Endothelial cell of umbilical vein (primary cell): ENCODE results near the gene PTPRD. TPM values are rescaled to one million over a fixed set of nuclear protein-coding genes. Genes with fewer than 3 reads are reported as not detected.

Experiments used
- BruUV-seq: library from RNA; stranded (reverse); fragments of 400-500 nt; replicated peaks from 2 replicates; lab custom pipeline; 2021; lab: Mats Ljungman, UMichigan
- CTCF ChIA-PET: fragments of 300-600, 350-600 bp; sonication (Branson Sonifier 250); formaldehyde crosslinking; loops from one replicate; lab custom pipeline; 2021; ENCODE audit warnings: antibody characterized with exemption, inconsistent platforms; lab: Charles Lee
- POLR2A ChIA-PET: fragments of 300-600, 350-600 bp; sonication (Branson Sonifier 250); formaldehyde crosslinking; loops from one replicate; lab custom pipeline; 2021; ENCODE audit warnings: antibody characterized with exemption, inconsistent platforms; lab: Charles Lee
- DNase-seq: peaks from one replicate; pipeline ENCODE4 v3.0.0-alpha.2; 2011; ENCODE audit warnings: low read depth, low spot score
- FAIRE-seq: peaks from 2 replicates; lab custom pipeline; 2011; peaks lifted over from hg19 to GRCh38; lab: Jason Lieb, UNC
- H2AFZ ChIP-seq: 2 replicates; pipeline ENCODE4 v1.6.0; 2012; ENCODE audit warnings: low read depth, low read length, control low read depth, inconsistent platforms
- H3K27ac ChIP-seq: 2 replicates; pipeline ENCODE4 v1.5.1; 2011; ENCODE audit warnings: low read depth, mild to moderate bottlenecking, control low read depth, low read length, moderate library complexity; ENCODE audit not compliant: insufficient read depth
- H3K27me3 ChIP-seq, 2 experiments: 2 replicates each; pipeline versions ENCODE4 v1.6.0 to v1.6.1; 2011; ENCODE audit warnings: low read length in 2 of 2, mixed read lengths in 1 of 2; ENCODE audit not compliant: control insufficient read depth in 2 of 2, insufficient read depth in 2 of 2
- H3K36me3 ChIP-seq, 2 experiments: 2 replicates in 1 of 2; 3 replicates in 1 of 2; pipeline ENCODE4 v1.5.1; 2011; ENCODE audit warnings: low read length in 2 of 2, mild to moderate bottlenecking in 1 of 2, moderate library complexity in 1 of 2; ENCODE audit not compliant: control insufficient read depth in 2 of 2, insufficient read depth in 2 of 2; ENCODE audit errors: extremely low read depth in 1 of 2
- H3K4me1 ChIP-seq: 3 replicates; pipeline ENCODE4 v1.5.1; 2011; ENCODE audit warnings: mild to moderate bottlenecking, low read length; ENCODE audit not compliant: control insufficient read depth, insufficient read depth; ENCODE audit errors: extremely low read depth
- H3K4me2 ChIP-seq: 2 replicates; pipeline ENCODE4 v1.6.1; 2011; ENCODE audit warnings: low read length, control low read depth, mixed read lengths; ENCODE audit not compliant: insufficient read depth
- H3K4me3 ChIP-seq, 3 experiments: fragments of 200-600 bp in 1 of 3; sonication (generic), shearing (Covaris generic) in 1 of 3; replicated peaks in 1 of 3; 2 replicates each; pipeline ENCODE4 v1.5.1; 2011 to 2016; ENCODE audit warnings: control low read depth in 3 of 3, low read length in 3 of 3, mild to moderate bottlenecking in 2 of 3, inconsistent platforms in 1 of 3, low read depth in 1 of 3, moderate library complexity in 1 of 3; ENCODE audit not compliant: insufficient read depth in 1 of 3
- H3K79me2 ChIP-seq: 2 replicates; pipeline ENCODE4 v1.6.0; 2012; ENCODE audit warnings: low read length, inconsistent platforms; ENCODE audit not compliant: control insufficient read depth, insufficient read depth
- H3K9ac ChIP-seq: replicated peaks from 2 replicates; pipeline ENCODE3; 2011; ENCODE audit warnings: low read length, control low read depth; ENCODE audit not compliant: insufficient read depth; ENCODE audit errors: extremely low read depth
- H3K9me1 ChIP-seq: replicated peaks from 3 replicates; pipeline ENCODE4 v1.6.0; 2011; ENCODE audit warnings: mild to moderate bottlenecking, low read length; ENCODE audit not compliant: control insufficient read depth, insufficient read depth; ENCODE audit errors: extremely low read depth
- H3K9me3 ChIP-seq: replicated peaks from 2 replicates; pipeline ENCODE4 v1.5.1; 2012; ENCODE audit warnings: low read length, inconsistent platforms; ENCODE audit not compliant: control insufficient read depth, insufficient read depth
- H4K20me1 ChIP-seq: replicated peaks from 2 replicates; pipeline ENCODE3; 2011; ENCODE audit warnings: mild to moderate bottlenecking, low read length; ENCODE audit not compliant: control insufficient read depth, insufficient read depth; ENCODE audit errors: extremely low read depth
- EZH2 ChIP-seq: IDR thresholded peaks from 2 replicates; pipeline ENCODE4 v1.6.1; 2012; ENCODE audit warnings: borderline replicate concordance, low read depth, mild to moderate bottlenecking, moderate library complexity, low read length, inconsistent platforms; ENCODE audit not compliant: severe bottlenecking
- FOS ChIP-seq: IDR thresholded peaks from 2 replicates; pipeline ENCODE4 v1.6.1; 2011; ENCODE audit warnings: mild to moderate bottlenecking, low read length, moderate library complexity, borderline replicate concordance; ENCODE audit not compliant: insufficient read depth
- GATA2 ChIP-seq: IDR thresholded peaks from 2 replicates; pipeline ENCODE4 v1.7.0; 2011; ENCODE audit warnings: low read depth, mild to moderate bottlenecking, moderate library complexity, mixed read lengths, low read length; ENCODE audit not compliant: insufficient read length, insufficient read depth
- JUN ChIP-seq: IDR thresholded peaks from 2 replicates; pipeline ENCODE4 v1.6.1; 2011; ENCODE audit warnings: borderline replicate concordance, low read depth; ENCODE audit not compliant: insufficient read length, insufficient read depth
- MYC ChIP-seq: IDR thresholded peaks from one replicate; pipeline ENCODE4 v1.6.1; 2011; ENCODE audit warnings: mild to moderate bottlenecking, low read depth, low read length
- POLR2A ChIP-seq: IDR thresholded peaks from 2 replicates; pipeline ENCODE4 v1.6.1; 2012; ENCODE audit warnings: low read depth, mild to moderate bottlenecking, control low read depth, low read length
- POLR2AphosphoS5 ChIP-seq: IDR thresholded peaks from 2 replicates; pipeline ENCODE4 v1.6.1; 2012; ENCODE audit warnings: low read depth, mild to moderate bottlenecking, control low read depth, low read length, moderate library complexity; ENCODE audit not compliant: insufficient read depth
- dilution Hi-C: fragments of 300-500 bp; cut with MboI; formaldehyde crosslinking; loops from one replicate; pipeline ENCODE4 v1.15.0; 2019; ENCODE audit warnings: low sequenced_read_pairs; ENCODE audit not compliant: extremely low pct_ligation_motif_present
- intact Hi-C: fragments of 100-400 bp; cut with micrococcal nuclease; formaldehyde crosslinking; loops from one replicate; pipeline ENCODE4 v1.10.0; 2022
- polyA plus RNA-seq, 4 experiments: library from polyadenylated mRNA; depleted of rRNA in 3 of 4; stranded (reverse) in 3 of 4; unstranded in 1 of 4; fragments of >200 nt; gene quantifications; 2 replicates each; pipeline versions ENCODE4 v1.2.1 to v1.2.3, GENCODE V29; 2011 to 2012; ENCODE audit warnings: missing spikeins in 1 of 4
- total RNA-seq: library from RNA; stranded (reverse); gene quantifications from 2 replicates; pipeline ENCODE4 v1.2.3, GENCODE V29; 2021
- TF ChIP-seq, protein P1 (sequence below): IDR thresholded peaks from 2 replicates; pipeline ENCODE4 v1.6.1; 2011; ENCODE audit not compliant: insufficient read depth, insufficient read length
- TF ChIP-seq, protein P2 (sequence below), 2 donors: IDR thresholded peaks; 1 replicate in 1 of 2; 2 replicates in 1 of 2; pipeline ENCODE4 v1.5.1; 2011; ENCODE audit warnings: low read length in 2 of 2, mild to moderate bottlenecking in 2 of 2, moderate library complexity in 2 of 2, control low read depth in 1 of 2, inconsistent platforms in 1 of 2, low read depth in 1 of 2; ENCODE audit not compliant: insufficient read depth in 1 of 2; ENCODE audit errors: extremely low read depth in 1 of 2

PTPRD gene
- total and polyA plus RNA-seq, 2 donors (not counting 3 experiments of a cell fraction or from before 2014, with no cell fraction given), result 5.5 to 5.7 TPM

DNA sequence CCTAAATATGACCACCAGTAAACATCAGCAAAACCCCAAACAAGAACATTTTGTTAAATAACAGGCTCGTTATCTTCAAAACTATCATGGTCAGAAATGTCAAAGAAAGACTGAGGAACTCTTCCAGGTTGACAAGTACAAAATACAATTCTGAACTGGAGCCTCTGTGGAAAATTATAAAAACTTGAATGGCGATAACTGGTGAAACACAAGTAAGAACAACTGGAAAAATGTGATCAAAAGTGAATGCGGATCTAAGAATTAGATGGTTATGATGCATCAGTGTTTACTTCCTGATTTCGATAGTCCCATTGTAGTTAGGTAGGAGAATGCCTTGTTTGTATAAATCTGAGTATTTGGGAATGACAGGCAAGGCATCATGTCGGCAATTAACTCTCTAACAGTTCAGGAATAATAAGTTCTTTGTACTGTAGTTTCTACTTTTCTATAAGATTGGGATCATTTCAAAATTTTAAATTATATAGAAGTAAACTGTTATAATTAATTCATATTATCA, 2073.1 kb downstream of the PTPRD start:
- Histone ChIP-seq H3K9me1 (no peaks in the 10 kb centered on the region), H3K27ac (no peak overlapping the region), H3K4me1 (no peaks in the 10 kb centered on the region), H3K27me3 (no peaks in the 10 kb centered on the region), H3K79me2 (no peaks in the 10 kb centered on the region), H3K4me2 (no peak overlapping the region), H3K4me3 (no peak overlapping the region), H3K9ac (no peak overlapping the region), H3K9me3 (no peaks in the 10 kb centered on the region), H2AFZ (no peak overlapping the region), H4K20me1 (no peaks in the 10 kb centered on the region), H3K36me3 (no peaks in the 10 kb centered on the region)
- CTCF ChIA-PET, result no interaction called here
- intact Hi-C loops, result no loop called here
- BruUV-seq, result no TSS peak
- POLR2A ChIA-PET, result no interaction called here
- dilution Hi-C loops, result no loop called here
- FAIRE-seq (no peak), DNase-seq (no peak)
- TF ChIP-seq JUN (no peak), GATA2 (no peak), POLR2A (no peak), FOS (no peak), POLR2AphosphoS5 (no peak), MYC (no peak), EZH2 (no peak)
- TF ChIP-seq, protein P1, sequence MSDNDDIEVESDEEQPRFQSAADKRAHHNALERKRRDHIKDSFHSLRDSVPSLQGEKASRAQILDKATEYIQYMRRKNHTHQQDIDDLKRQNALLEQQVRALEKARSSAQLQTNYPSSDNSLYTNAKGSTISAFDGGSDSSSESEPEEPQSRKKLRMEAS, result no peak
- TF ChIP-seq, protein P2, sequence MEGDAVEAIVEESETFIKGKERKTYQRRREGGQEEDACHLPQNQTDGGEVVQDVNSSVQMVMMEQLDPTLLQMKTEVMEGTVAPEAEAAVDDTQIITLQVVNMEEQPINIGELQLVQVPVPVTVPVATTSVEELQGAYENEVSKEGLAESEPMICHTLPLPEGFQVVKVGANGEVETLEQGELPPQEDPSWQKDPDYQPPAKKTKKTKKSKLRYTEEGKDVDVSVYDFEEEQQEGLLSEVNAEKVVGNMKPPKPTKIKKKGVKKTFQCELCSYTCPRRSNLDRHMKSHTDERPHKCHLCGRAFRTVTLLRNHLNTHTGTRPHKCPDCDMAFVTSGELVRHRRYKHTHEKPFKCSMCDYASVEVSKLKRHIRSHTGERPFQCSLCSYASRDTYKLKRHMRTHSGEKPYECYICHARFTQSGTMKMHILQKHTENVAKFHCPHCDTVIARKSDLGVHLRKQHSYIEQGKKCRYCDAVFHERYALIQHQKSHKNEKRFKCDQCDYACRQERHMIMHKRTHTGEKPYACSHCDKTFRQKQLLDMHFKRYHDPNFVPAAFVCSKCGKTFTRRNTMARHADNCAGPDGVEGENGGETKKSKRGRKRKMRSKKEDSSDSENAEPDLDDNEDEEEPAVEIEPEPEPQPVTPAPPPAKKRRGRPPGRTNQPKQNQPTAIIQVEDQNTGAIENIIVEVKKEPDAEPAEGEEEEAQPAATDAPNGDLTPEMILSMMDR (IDR thresholded peaks at IDR 0.05; ENCODE audit: extremely low read depth in 1 of 2, insufficient read depth in 1 of 2, low read depth in 1 of 2, low read length in 2 of 2), result no peak
